K562 (cell line): ENCODE measurements around the gene RUNX1. TPM values are rescaled to one million over a fixed set of nuclear protein-coding genes. Genes with fewer than 3 reads are reported as not detected.

Experiments used
- ATAC-seq: fragments of 200-7000 bp; cut with Tn5 transposase; 3 replicates; pipeline ENCODE4 v1.9.1; 2020; ENCODE audit warnings: moderate library complexity
- BruUV-seq: library from RNA; stranded (reverse); fragments of 400-500 nt; replicated peaks from 2 replicates; lab custom pipeline; 2021; lab: Mats Ljungman, UMichigan
- CTCF ChIA-PET: fragments of 300-600 bp; formaldehyde crosslinking; extraction: SDS; loops from one replicate; lab custom pipeline; 2021; ENCODE audit warnings: low intra/inter-chr PET ratio; lab: Yijun Ruan, JAX
- POLR2A ChIA-PET: fragments of 300-600, 350-650 bp; sonication (Branson Sonifier 250); formaldehyde crosslinking; extraction: SDS; loops from one replicate; lab custom pipeline; 2021; ENCODE audit warnings: antibody characterized with exemption, inconsistent platforms; lab: Yijun Ruan, JAX
- DNase-seq, 4 experiments: peaks; one replicate each; pipeline versions ENCODE4 v3.0.0 to v3.0.0-alpha.2; 2011 to 2018; ENCODE audit warnings: low spot score in 3 of 4, mixed read lengths in 3 of 4; ENCODE audit errors: extremely low read depth in 1 of 4
- FAIRE-seq: peaks from 2 replicates; lab custom pipeline; 2011; peaks lifted over from hg19 to GRCh38; lab: Jason Lieb, UNC
- H2AFZ ChIP-seq: 2 replicates; pipeline ENCODE4 v1.6.0; 2011; ENCODE audit warnings: low read depth, low read length, control low read depth, inconsistent platforms
- H3K27ac ChIP-seq: fragments of 200-600 bp; 3 replicates; pipeline ENCODE4 v1.8.0; 2011; ENCODE audit warnings: low read depth, mild to moderate bottlenecking, control low read depth, inconsistent platforms, low read length, moderate library complexity, mixed read lengths; ENCODE audit errors: extremely low read depth
- H3K27me3 ChIP-seq, 2 experiments: fragments of 300-600 bp in 1 of 2; 2 replicates in 1 of 2; 3 replicates in 1 of 2; pipeline versions ENCODE4 v1.6.0 to v1.8.0; 2011; ENCODE audit warnings: inconsistent platforms in 2 of 2, low read length in 2 of 2, mild to moderate bottlenecking in 1 of 2, mixed read lengths in 1 of 2, moderate library complexity in 1 of 2; ENCODE audit not compliant: control insufficient read depth in 2 of 2, insufficient read depth in 2 of 2
- H3K36me3 ChIP-seq: fragments of 300-600 bp; 3 replicates; pipeline ENCODE4 v1.8.0; 2011; ENCODE audit warnings: mild to moderate bottlenecking, low read length, inconsistent platforms; ENCODE audit not compliant: control insufficient read depth, insufficient read depth
- H3K4me1 ChIP-seq, 2 experiments: fragments of 200-600 bp in 1 of 2; replicated peaks in 1 of 2; 2 replicates in 1 of 2; 3 replicates in 1 of 2; pipeline versions ENCODE4 v1.5.1 to v1.8.0; 2011; ENCODE audit warnings: inconsistent platforms in 2 of 2, low read length in 2 of 2, mild to moderate bottlenecking in 1 of 2, mixed read lengths in 1 of 2, moderate library complexity in 1 of 2; ENCODE audit not compliant: control insufficient read depth in 2 of 2, insufficient read depth in 2 of 2
- H3K4me2 ChIP-seq: 2 replicates; pipeline ENCODE4 v1.6.1; 2011; ENCODE audit warnings: low read length, control low read depth, inconsistent platforms, mixed read lengths; ENCODE audit not compliant: insufficient read depth
- H3K4me3 ChIP-seq: fragments of 200-600 bp; sonication (generic), shearing (Covaris generic); 2 replicates; pipeline ENCODE4 v1.5.1; 2016; ENCODE audit warnings: control low read depth, inconsistent platforms
- H3K79me2 ChIP-seq: fragments of 200-600 bp; 3 replicates; pipeline ENCODE4 v1.8.0; 2011; ENCODE audit warnings: low read length, inconsistent platforms; ENCODE audit not compliant: control insufficient read depth, insufficient read depth
- H3K9ac ChIP-seq, 2 experiments: 2 replicates each; pipeline versions ENCODE4 v1.6.0 to v1.6.1; 2011; ENCODE audit warnings: low read depth in 2 of 2, low read length in 2 of 2, control low read depth in 1 of 2, inconsistent platforms in 1 of 2, mild to moderate bottlenecking in 1 of 2, mixed read lengths in 1 of 2; ENCODE audit not compliant: insufficient read depth in 1 of 2
- H3K9me1 ChIP-seq: one replicate; pipeline ENCODE4 v1.6.0; 2011; ENCODE audit warnings: inconsistent platforms, mild to moderate bottlenecking, low read length, moderate library complexity; ENCODE audit not compliant: control insufficient read depth, insufficient read depth
- H3K9me3 ChIP-seq: replicated peaks from 2 replicates; pipeline ENCODE4 v1.5.1; 2011; ENCODE audit warnings: low read depth, low read length, inconsistent platforms; ENCODE audit not compliant: control insufficient read depth, insufficient read depth
- H4K20me1 ChIP-seq: replicated peaks from 2 replicates; pipeline ENCODE4 v1.6.1; 2011; ENCODE audit warnings: low read length, inconsistent platforms, mixed read lengths; ENCODE audit not compliant: control insufficient read depth, insufficient read depth
- ERF ChIP-seq: fragments of 450-650 bp; formaldehyde crosslinking; IDR thresholded peaks from 2 replicates; pipeline ENCODE4 v1.4.0; 2020; ENCODE audit warnings: mild to moderate bottlenecking, mixed read lengths
- HNRNPL ChIP-seq: fragments of 200-400 bp; formaldehyde crosslinking; IDR thresholded peaks from 2 replicates; pipeline ENCODE4 v1.6.1; 2017; ENCODE audit warnings: low read depth, mild to moderate bottlenecking, low read length
- ZBTB1 ChIP-seq: sonication (generic); formaldehyde crosslinking; IDR thresholded peaks from 2 replicates; pipeline ENCODE4 v1.8.1; 2023; ENCODE audit warnings: missing genetic modification reagents, low read depth, mild to moderate bottlenecking, borderline replicate concordance
- ZNF316 ChIP-seq: fragments of 450-650 bp; IDR thresholded peaks from 2 replicates; pipeline ENCODE4 v1.6.1; 2016
- WGBS: fragments of 100-300 bp; shearing (Covaris generic); methylation state at CpG from one replicate; pipeline ENCODE4 v1.1.6; 2016; ENCODE audit warnings: low coverage, mixed read lengths; ENCODE audit not compliant: insufficient coverage; ENCODE audit errors: missing lambda C conversion rate; 5-methylcytosine and 5-hydroxymethylcytosine counted together
- in situ Hi-C: fragments of 300-500 bp; cut with MboI; formaldehyde crosslinking; loops from 4 replicates; pipeline ENCODE4 v1.15.0; 2018; ENCODE audit warnings: inconsistent platforms, mixed read lengths
- intact Hi-C: fragments of 100-400 bp; cut with micrococcal nuclease; formaldehyde crosslinking; loops from 2 replicates; pipeline ENCODE4 v1.14.2; 2022
- polyA plus RNA-seq, 8 experiments: library from polyadenylated mRNA; depleted of rRNA in 4 of 8; stranded (reverse) in 5 of 8; unstranded in 3 of 8; fragments of >200 nt; fragmentation: Nextera tagmentation in 2 of 8; fragmentation: Illumina TruSeq in 1 of 8; extraction: Ambion mirVana in 2 of 8; extraction: Trizol in 1 of 8; gene quantifications; 2 replicates each; pipeline versions ENCODE4 v1.2.1 to v1.2.3, GENCODE V29; 2011 to 2014; ENCODE audit warnings: inconsistent platforms in 1 of 8, missing spikeins in 1 of 8
- total RNA-seq, 7 experiments: library from RNA; depleted of rRNA in 6 of 7; stranded (reverse); fragments of >200 nt in 6 of 7; fragmentation: Illumina TruSeq in 2 of 7; extraction: Trizol in 2 of 7; gene quantifications; 2 replicates each; pipeline versions ENCODE4 v1.2.1 to v1.2.3, GENCODE V29; 2011 to 2021; ENCODE audit warnings: low replicate concordance in 1 of 7
- TF ChIP-seq, protein P1 (sequence below): fragments of 450-650 bp; IDR thresholded peaks from one replicate; pipeline ENCODE4 v1.6.1; 2018; ENCODE audit warnings: mild to moderate bottlenecking, moderate library complexity; ENCODE audit not compliant: partially characterized antibody

RUNX1 gene
- total and polyA plus RNA-seq, 9 of the 15 experiments (the other 6 are each of a cell fraction or from before 2014, with no cell fraction given) = 2.2 to 68.6 (median 17.8) TPM

DNA sequence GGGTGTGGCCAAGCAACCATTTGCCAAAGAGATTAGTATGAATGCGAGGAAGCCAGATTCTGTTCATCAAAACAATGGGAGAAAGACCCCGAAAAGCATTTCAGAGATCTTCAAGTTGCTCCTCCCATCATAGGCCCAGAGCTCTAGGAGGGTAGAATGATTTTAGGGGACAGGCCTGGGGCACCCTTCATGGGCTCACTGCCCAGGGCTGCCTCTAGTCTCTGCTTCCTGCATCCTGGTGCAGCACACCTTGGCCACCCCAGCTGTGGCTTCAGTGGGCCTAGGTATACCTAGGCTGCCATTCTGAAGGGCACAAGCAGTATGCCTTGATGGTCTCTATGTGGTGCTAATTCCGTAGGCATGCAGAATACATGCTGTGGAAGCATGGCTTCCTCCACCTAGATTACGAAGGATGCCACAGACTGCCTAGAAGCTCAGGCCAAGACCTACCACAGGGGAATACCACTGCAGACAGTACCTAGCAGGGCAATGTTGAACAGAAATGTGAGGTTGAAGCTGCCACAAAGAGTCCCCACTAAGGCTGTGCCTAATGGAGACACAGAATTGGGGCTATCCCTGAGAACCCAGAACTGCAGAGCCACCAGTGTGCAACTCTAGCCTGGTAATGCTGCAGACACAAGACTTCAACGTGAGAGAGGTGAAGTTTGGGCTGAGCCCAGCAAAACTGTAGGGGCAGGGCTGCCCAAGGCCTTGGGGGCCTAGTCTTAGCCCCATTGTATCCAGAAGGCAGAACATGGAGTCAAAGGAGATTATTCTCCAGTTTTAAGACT is 221.5 kb downstream of the RUNX1 start:
- no peak for ATAC-seq
- in situ Hi-C loops (no loop called here), intact Hi-C loops (no loop called here)
- Histone ChIP-seq H3K4me2 (no peak overlapping the region), H4K20me1 (no peaks in the 10 kb centered on the region), H3K27me3 (no peaks in the 10 kb centered on the region), H3K79me2 (no peaks in the 10 kb centered on the region), H3K36me3 (peaks cover 92% of the 10 kb centered on the region), H3K9me3 (no peaks in the 10 kb centered on the region), H3K4me3 (no peak overlapping the region), H3K4me1 (no peaks in the 10 kb centered on the region), H3K9ac (no peak overlapping the region), H3K9me1 (no peaks in the 10 kb centered on the region), H2AFZ (no peak overlapping the region), H3K27ac (no peak overlapping the region)
- ChIA-PET CTCF (no interaction called here), POLR2A (interaction anchor here (0.5 to 2.2 kb wide), 3 partner anchors 59 to 304 kb away, joined by 3 to 4 read pairs (median 4); no protein-coding TSS in a partner anchor)
- DNase-seq = no peak
- no peak for TF ChIP-seq ZNF316
- 0 out of 2 replicates have a peak, but pooled peaks have one; percentile 33 for TF ChIP-seq ERF
- 88% methylated on average over 5 of the region's 5 CpGs for WGBS
- FAIRE-seq = no peak
- BruUV-seq = no TSS peak

- POLR2A ChIA-PET = interaction anchor here (0.6 to 2.2 kb wide), 2 partner anchors 59 to 61 kb away, joined by 3 to 4 read pairs; no protein-coding TSS in a partner anchor
- intact Hi-C loops = no loop called here
- Histone ChIP-seq H3K4me2 (no peak overlapping the region), H3K9me1 (no peaks in the 10 kb centered on the region), H2AFZ (no peak overlapping the region), H3K4me3 (no peak overlapping the region), H4K20me1 (no peaks in the 10 kb centered on the region), H3K9me3 (no peaks in the 10 kb centered on the region), H3K9ac (no peak overlapping the region), H3K27ac (no peak overlapping the region), H3K4me1 (no peaks in the 10 kb centered on the region), H3K27me3 (no peaks in the 10 kb centered on the region), H3K79me2 (no peaks in the 10 kb centered on the region), H3K36me3 (peaks cover 93% of the 10 kb centered on the region)
- 86% methylated on average over 3 of the region's 3 CpGs for WGBS
- ATAC-seq (no peak), DNase-seq (no peak), FAIRE-seq (no peak)
- TF ChIP-seq HNRNPL = no peak
- TF ChIP-seq, protein P1, sequence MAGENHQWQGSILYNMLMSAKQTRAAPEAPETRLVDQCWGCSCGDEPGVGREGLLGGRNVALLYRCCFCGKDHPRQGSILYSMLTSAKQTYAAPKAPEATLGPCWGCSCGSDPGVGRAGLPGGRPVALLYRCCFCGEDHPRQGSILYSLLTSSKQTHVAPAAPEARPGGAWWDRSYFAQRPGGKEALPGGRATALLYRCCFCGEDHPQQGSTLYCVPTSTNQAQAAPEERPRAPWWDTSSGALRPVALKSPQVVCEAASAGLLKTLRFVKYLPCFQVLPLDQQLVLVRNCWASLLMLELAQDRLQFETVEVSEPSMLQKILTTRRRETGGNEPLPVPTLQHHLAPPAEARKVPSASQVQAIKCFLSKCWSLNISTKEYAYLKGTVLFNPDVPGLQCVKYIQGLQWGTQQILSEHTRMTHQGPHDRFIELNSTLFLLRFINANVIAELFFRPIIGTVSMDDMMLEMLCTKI = no peak
- no peak for TF ChIP-seq ZBTB1 (CRISPR knock-in tag)
- in situ Hi-C loops = no loop called here
- no TSS peak for BruUV-seq
- CTCF ChIA-PET = no interaction called here
These were observed 222.3 kb downstream of the RUNX1 start for GRCh38 chr21:34826836-34827235.
